Measurements from ENCODE around the gene R3HDM4. TPM values are rescaled to one million over a fixed set of nuclear protein-coding genes. Genes with fewer than 3 reads are reported as not detected.

The R3HDM4 gene
- total RNA-seq, 1 donor from 2014 or later, result 57.9 TPM

DNA sequence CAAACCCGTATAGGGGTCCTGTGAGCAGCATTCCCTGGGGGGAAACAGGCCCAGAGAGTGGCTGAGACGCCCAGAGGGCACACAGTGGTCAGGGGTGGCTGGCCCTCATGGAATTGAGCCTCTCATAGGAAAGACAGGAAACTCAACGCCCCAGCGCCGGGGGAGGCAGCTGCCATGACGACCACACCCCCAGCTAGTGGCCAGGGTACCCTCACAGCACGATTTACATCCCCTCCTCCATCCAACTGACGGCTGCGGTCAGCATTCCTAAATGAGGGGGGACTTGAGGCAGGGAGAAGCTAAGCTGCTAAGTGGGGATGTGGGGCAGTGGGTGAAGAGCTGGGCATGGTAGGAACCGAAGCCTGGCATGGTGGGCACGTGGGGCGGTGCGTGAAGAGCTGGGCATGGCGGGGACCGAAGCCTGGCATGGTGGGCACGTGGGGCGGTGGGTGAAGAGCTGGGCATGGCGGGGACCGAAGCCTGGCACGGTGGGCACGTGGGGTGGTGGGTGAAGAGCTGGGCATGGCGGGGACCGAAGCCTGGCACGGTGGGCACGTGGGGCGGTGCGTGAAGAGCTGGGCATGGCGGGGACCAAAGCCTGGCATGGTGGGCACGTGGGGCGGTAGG lies 30.0 kb downstream of the R3HDM4 start:
- H3K4me3 Mint-ChIP-seq (ENCODE audit: unreplicated experiment), result no peak overlapping the region
- H3K9me3 Mint-ChIP-seq (ENCODE audit: unreplicated experiment), result no peaks in the 10 kb centered on the region
- H3K9ac ChIP-seq (ENCODE audit: low read length), result no peak overlapping the region
- no peak for DNase-seq (ENCODE audit: low read depth)
- no peak overlapping the region for H3K4me3 ChIP-seq (ENCODE audit: insufficient read depth, low read depth, low read length)
- peaks cover 11% of the 10 kb centered on the region for H4K20me1 ChIP-seq (ENCODE audit: insufficient read depth, low read length)
- no peaks in the 10 kb centered on the region for H3K27me3 Mint-ChIP-seq (ENCODE audit: low read depth, unreplicated experiment)
- TF ChIP-seq, protein P1, sequence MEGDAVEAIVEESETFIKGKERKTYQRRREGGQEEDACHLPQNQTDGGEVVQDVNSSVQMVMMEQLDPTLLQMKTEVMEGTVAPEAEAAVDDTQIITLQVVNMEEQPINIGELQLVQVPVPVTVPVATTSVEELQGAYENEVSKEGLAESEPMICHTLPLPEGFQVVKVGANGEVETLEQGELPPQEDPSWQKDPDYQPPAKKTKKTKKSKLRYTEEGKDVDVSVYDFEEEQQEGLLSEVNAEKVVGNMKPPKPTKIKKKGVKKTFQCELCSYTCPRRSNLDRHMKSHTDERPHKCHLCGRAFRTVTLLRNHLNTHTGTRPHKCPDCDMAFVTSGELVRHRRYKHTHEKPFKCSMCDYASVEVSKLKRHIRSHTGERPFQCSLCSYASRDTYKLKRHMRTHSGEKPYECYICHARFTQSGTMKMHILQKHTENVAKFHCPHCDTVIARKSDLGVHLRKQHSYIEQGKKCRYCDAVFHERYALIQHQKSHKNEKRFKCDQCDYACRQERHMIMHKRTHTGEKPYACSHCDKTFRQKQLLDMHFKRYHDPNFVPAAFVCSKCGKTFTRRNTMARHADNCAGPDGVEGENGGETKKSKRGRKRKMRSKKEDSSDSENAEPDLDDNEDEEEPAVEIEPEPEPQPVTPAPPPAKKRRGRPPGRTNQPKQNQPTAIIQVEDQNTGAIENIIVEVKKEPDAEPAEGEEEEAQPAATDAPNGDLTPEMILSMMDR (IDR thresholded peaks at IDR 0.05; ENCODE audit: insufficient read depth, low read depth, low read length), result no peak
- TF ChIP-seq EZH2 (IDR thresholded peaks at IDR 0.05; ENCODE audit: insufficient read depth, low read length), result no peak
- no peaks in the 10 kb centered on the region for H3K4me1 ChIP-seq (ENCODE audit: insufficient read depth, low read length)
- H2AFZ ChIP-seq (ENCODE audit: low read depth, low read length), result no peak overlapping the region
- H3K27ac Mint-ChIP-seq (ENCODE audit: unreplicated experiment), result no peak overlapping the region
- H3K27ac ChIP-seq (ENCODE audit: low read depth, low read length), result no peak overlapping the region
- H3K4me1 Mint-ChIP-seq (ENCODE audit: low read depth, unreplicated experiment), result no peaks in the 10 kb centered on the region
- H3K36me3 Mint-ChIP-seq (ENCODE audit: low read depth, unreplicated experiment), result peaks cover 14% of the 10 kb centered on the region
- H3K4me2 ChIP-seq (ENCODE audit: low read length), result no peak overlapping the region
- FAIRE-seq, result no peak
- peaks cover 7% of the 10 kb centered on the region for H3K36me3 ChIP-seq (ENCODE audit: insufficient read depth, low read length)
- H3K9me3 ChIP-seq (ENCODE audit: insufficient read depth, low read depth, low read length), result no peaks in the 10 kb centered on the region
- no peaks in the 10 kb centered on the region for H3K79me2 ChIP-seq (ENCODE audit: insufficient read depth, low read length)
- no peaks in the 10 kb centered on the region for H3K27me3 ChIP-seq (ENCODE audit: insufficient read depth, low read length)

DNA sequence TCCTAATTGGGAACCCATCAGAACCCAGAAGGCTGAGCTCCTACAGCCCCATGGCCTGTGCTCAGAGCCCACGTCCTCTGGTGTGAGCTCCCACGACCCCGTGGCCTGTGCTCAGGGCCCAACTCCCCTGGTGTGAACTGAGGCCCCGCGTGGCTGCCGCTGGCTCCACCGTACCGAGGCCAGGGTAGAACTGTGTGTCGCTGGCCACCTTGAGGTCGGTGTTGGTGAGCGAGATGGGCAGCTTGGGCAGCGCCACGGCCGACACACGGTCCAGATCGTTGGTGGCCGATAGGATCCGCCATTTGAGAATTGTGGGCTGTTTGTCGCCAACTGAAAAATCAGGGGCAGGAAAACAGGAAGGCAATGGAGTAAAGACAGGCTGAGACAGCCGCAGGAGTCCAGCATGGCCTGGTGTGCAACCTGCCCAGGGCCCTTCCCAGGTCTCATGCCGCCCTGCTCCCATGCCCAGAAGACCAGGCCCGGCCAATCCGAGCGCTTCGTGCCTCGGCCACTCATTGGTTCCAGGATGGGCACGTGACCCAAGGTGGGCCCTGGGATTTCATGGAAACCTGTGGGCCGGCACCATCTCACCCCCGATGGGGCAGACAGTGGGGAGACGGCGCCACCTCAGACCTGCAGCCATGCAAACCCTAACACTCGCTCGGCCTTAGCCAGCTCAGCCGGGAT lies 31.5 kb downstream of the R3HDM4 start:
- peaks cover 11% of the 10 kb centered on the region for H4K20me1 ChIP-seq (ENCODE audit: insufficient read depth, low read length)
- TF ChIP-seq, protein P1 (IDR thresholded peaks at IDR 0.05; ENCODE audit: insufficient read depth, low read depth, low read length), result no peak
- no peak for TF ChIP-seq EZH2 (IDR thresholded peaks at IDR 0.05; ENCODE audit: insufficient read depth, low read length)
- FAIRE-seq (no peak), DNase-seq (ENCODE audit: low read depth) (no peak)
- H3K4me3 Mint-ChIP-seq (ENCODE audit: unreplicated experiment), result no peak overlapping the region
- H3K36me3 ChIP-seq (ENCODE audit: insufficient read depth, low read length), result peaks cover 7% of the 10 kb centered on the region
- H3K9me3 ChIP-seq (ENCODE audit: insufficient read depth, low read depth, low read length), result no peaks in the 10 kb centered on the region
- H3K27ac ChIP-seq (ENCODE audit: low read depth, low read length), result no peak overlapping the region
- H2AFZ ChIP-seq (ENCODE audit: low read depth, low read length), result no peak overlapping the region
- H3K9me3 Mint-ChIP-seq (ENCODE audit: unreplicated experiment), result no peaks in the 10 kb centered on the region
- H3K27me3 ChIP-seq (ENCODE audit: insufficient read depth, low read length), result no peaks in the 10 kb centered on the region
- H3K4me1 Mint-ChIP-seq (ENCODE audit: low read depth, unreplicated experiment), result no peaks in the 10 kb centered on the region
- no peaks in the 10 kb centered on the region for H3K79me2 ChIP-seq (ENCODE audit: insufficient read depth, low read length)
- H3K4me1 ChIP-seq (ENCODE audit: insufficient read depth, low read length), result no peaks in the 10 kb centered on the region
- H3K4me3 ChIP-seq (ENCODE audit: insufficient read depth, low read depth, low read length), result no peak overlapping the region
- H3K27me3 Mint-ChIP-seq (ENCODE audit: low read depth, unreplicated experiment), result no peaks in the 10 kb centered on the region
- H3K36me3 Mint-ChIP-seq (ENCODE audit: low read depth, unreplicated experiment), result peaks cover 10% of the 10 kb centered on the region
- H3K27ac Mint-ChIP-seq (ENCODE audit: unreplicated experiment), result no peak overlapping the region
- no peak overlapping the region for H3K9ac ChIP-seq (ENCODE audit: low read length)
- H3K4me2 ChIP-seq (ENCODE audit: low read length), result no peak overlapping the region
